HG02840 (cell line): ENCODE results near the gene GPR75.
"Not testable (repeated sequence)": the region's sequence is repeated elsewhere in the genome, so short reads cannot be mapped to it uniquely, and the experiment has no call there.

Experiments used
- ATAC-seq: cut with Tn5 transposase; IDR thresholded peaks from one replicate; pipeline ENCODE4 v1.9.1; 2021; ENCODE audit warnings: mild to moderate bottlenecking, moderate library complexity, moderate number of reproducible peaks; ENCODE audit not compliant: unreplicated experiment, low FRiP score

GPR75 gene

DNA sequence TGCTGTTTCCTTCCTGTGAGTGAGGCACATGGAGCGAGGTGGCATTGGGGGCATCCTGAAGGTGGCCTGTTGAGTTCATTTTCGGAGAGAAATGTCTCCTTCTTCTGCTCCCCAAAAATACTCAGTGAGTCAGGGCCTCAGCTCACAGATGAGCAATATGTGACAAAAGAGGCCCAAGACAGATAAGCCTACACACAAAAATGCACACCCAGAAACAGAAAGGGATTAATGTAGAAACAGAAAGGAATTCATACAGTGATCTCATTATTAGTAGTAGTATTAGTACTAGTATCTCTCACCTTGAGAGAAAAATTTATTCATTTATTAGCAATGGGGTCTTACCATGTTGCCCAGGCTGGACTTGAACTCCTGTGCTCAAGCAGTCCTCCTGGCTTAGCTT is 5.1 kb downstream of the GPR75 start:
- no peak for ATAC-seq

DNA sequence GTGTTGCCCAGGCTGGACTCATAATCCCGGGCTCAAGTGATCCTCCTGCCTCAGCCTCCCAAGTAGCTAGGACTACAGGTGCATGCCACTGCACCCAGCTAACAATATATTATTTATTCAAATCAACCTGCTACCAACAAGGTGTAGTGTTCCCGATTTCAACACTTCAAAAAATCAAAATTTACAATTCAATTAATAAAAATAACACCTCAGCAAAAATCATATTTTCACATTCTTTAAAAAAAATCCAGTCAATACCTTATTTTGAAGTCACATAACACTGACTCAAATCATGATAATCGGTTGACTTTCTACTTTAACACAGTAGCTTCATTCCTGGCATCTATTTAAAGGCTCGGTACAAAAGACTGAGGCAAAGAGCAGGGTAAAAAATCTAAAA is 7.2 kb downstream of the GPR75 start:
- no peak for ATAC-seq

DNA sequence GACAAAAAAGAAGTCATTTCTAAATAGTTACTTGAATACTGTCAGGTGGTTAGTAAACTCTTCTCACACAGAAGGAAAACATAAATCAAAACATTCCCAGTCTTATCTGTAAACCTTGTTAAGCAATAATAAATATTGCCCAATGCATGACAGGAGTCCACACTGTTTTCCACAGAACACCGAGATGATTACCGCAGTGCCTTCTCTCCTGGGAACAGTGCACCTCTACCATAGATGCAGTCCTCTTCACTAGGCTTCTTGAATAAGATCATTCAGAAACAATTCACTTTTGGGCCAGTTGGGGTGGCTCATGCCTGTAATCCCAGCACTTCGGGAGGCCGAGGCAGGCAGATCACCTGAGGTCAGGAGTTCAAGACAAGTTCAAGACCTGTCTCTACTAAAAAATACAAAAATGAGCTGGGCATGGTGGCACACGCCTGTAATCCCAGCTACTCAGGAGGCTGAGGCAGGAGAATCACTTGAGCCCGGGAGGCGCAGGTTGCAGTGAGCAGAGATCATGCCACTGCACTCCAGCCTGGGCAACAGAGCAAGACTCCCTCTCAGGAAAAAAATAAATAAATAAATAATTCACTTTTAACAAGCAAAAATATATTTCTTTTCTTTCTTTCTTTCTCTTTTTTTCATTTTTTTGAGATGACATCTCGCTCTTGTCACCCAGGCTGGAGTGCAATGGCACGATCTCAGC is 8.6 kb downstream of the GPR75 start:
- ATAC-seq = not testable (repeated sequence)

DNA sequence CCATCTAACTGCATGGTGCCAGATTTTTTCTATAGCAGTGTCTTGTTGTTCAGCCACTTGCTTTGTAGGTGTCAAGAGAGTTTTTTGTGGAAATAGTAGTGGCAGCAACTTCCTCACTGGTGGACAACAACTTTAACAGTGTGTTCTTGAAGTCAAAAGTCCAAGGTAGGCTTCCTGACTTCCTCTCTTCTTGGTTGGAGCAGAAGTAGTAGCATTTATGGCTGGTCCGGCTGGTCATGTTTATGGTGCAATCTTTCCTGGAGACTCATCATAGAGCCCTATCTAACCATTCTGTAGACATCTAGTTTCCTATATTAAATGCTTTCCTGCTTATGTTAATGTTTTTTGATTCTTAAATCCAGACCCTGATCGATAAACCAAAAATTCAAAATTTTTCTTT is 11.7 kb downstream of the GPR75 start:
- no peak for ATAC-seq

DNA sequence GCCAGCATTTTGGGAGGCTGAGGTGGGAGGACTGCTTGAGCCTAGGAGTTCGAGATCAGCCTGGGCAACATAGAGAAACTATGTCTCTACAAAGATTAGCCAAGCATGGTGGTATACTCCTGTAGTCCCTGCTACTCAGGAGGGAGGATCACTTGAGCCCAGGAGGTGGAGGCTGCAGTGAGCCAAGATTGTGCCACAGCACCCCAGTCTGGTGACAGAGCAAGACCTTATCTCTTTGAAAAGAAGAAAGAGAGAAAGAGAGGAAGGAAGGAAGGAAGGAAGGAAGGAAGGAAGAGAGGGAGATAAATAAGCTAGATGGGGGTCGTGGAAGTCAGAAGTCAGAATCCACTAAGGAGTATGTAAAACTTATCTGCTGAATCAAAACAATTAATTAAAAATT is 16.2 kb downstream of the GPR75 start:
- ATAC-seq = no peak

DNA sequence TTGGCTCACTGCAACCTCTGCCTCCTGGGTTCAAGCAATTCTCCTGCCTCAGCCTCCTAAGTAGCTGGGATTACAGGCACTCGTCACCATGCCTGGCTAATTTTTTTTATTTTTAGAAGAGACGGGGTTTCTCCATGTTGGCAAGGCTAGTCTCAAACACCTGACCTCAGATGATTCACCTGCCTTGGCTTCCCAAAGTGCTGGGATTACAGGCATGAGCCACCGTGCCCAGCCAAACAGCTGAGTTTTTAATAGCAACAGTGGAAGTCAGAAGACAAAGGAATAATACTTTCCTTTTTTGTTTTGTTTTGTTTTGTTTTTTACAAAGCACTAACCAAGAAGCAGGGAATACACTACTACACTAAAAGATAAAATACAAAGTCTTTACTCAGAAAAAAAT is 16.9 kb downstream of the GPR75 start:
- ATAC-seq = no peak

DNA sequence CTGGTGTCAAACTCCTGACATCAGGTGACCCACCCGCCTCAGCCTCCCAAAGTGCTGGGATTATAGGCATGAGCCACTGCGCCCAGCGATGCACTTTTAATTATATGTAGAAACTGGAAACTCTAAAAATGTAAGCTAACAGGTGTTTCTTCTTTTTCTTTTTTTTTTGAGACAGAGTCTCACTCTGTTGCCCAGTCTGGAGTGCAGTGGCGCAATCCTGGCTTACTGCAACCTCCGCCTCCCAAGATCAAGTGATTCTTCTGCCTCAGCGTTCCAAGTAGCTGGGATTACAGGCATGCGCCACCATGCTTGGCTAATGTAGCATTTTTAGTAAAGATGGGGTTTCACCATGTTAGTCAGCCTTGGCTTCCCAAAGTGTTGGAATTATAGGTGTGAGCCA is 18.1 kb downstream of the GPR75 start:
- ATAC-seq = not testable (repeated sequence)

DNA sequence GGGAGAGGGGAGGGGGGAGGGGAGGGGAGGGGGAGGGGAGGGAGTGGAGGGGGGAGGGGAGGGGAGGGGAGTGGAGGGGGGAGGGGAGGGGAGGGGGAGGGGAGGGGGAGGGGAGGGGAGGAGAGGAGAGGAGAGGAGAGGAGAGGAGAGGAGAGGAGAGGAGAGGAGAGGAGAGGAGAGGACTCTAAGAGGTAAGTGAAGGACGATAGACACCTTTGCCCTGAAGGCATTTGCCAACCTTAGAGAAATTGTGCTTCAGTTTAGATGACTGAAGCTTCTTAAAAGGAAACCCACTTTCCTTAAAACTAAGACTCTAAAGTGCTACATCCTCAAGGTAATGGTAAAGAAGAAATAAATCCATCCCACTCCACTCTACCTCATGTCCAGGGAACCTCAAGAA is 19.2 kb downstream of the GPR75 start:
- no peak for ATAC-seq

DNA sequence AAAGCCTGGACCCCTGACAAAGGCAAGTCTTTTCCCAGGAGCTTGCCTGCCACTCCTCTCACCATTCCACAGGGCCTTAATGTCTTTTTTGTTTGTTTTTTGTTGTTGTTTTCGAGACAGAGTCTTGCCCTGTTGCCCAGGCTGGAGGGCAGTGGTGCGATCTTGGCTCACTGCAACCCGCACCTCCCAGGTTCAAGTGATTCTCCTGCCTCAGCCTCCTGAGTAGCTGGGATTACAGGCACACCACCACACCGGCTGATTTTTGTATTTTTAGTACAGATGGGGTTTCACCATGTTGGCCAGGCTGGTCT is 29.8 kb downstream of the GPR75 start:
- ATAC-seq = not testable (repeated sequence)

DNA sequence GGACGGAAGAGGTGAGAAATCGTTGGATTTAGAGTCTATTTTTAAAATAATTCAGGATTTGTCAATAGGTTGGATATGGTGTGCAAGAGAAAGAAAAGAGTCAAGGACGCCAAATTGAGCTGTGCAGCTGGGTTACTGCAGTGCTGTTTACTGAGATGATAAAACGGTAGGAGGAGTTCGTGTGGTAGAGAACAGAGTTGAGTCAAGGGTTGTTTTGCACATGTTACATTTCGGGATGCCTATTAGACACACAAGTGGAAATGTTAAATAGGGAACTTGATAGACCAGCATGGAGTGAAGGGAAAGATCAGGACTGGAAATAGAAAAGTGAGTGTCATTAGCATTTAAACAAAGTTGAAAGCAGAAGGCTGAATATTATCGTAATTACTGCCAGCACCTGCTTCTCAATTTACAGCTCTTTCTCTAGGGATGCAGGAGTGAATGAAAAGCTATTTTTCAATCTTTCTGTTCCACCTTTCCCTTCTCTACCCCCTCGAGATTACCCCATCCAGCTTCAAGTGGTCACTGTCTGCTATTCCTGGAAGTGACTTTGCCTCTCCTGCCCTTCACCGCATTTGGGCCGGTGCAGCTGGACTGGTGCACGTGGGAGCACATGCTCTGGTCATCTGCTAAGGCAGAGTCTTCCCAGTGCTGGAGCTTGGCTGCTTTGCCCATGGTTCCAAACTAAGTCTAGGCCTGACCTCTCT is 30.3 kb downstream of the GPR75 start:
- ATAC-seq = no peak

DNA sequence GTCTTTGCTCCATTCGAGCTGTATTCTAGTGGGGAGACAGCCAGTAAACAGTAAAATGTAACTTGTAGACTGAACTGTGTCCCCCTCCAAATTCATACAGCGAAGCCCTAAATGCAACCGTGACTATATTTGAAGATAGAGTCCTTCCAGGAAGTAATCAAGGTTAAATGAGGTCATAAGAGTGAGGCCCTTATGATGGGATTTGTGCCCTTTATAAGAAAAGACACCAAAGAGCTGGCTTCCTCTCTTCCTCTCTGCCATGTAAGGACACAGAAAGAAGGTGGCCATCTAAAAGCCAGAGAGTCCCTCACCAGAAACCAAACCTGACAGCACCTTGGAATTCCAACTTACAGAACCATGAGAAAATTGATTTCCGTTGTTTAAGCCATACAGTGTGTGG is 31.4 kb downstream of the GPR75 start:
- no peak for ATAC-seq

DNA sequence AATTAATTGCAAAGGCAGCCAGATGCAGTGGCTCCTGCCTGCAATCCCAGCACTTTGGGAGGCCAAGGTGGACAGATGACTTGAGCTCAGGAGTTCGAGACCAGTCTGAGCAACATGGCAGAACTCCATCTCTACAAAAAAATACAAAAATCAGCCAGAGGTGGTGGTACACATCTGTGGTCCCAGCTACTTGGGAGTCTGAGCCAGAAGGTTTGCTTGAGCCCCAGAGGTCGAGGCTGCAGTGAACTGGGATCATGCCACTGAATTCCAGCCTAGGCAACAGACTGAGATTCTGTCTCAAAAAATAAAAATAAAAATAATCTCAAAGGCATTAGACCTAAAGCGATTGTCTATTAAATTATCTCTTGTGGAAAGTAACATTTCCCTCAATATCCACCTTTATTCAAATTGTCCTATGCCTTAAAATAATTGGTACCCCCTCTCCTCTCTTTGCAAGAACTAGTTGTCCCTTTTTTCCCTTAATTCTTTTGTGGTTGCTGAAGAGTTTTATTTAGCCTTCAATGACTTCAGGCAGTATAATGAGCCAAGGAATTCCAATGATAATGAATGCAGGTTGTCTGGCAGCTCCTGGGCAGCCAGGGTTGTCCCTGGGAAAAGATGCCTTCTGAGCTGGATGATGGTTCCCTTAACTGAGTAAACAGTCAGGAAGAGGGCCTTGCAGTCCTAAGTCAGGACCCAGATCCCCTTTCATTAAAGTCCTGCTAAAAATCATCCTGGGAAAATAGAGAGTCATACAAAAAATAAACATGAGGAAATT is 32.2 kb downstream of the GPR75 start:
- no peak for ATAC-seq

DNA sequence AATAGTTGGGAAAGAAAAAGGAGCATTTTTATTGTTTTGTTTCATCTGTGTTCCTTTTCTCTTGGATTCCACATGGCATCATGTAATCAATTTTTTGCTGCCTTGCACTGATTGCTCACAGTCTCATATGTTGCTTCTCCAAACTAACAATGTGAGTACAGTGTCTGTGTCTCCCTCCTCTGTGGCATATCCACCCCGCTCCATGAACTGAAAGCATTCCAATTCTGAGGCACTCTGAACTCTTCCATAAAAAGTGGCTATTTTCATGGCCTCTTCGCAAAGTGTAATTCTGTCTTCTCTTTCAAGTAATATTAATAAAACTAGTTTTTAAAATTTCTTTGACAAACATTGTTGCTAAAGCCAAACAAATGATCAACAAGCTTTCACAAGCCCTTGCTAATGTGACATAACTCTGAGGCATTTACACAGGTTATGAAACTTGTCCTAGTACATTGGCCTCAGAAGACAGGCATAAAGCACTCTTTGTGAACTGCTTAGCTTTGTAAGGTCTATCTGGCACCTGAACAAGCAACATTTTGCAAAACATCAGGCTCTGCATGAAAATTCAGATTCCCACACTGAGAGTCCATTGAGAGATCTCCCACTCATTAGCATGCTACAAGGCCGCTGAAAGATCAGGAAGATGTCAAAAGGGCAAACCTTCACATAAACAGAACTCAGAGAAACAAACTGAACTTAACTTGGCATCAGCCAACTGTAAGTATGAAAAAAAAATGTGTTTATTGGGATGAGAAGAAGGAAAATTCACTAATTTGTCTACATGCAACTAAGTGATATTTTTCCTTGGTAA is 33.0 kb downstream of the GPR75 start:
- no peak for ATAC-seq

DNA sequence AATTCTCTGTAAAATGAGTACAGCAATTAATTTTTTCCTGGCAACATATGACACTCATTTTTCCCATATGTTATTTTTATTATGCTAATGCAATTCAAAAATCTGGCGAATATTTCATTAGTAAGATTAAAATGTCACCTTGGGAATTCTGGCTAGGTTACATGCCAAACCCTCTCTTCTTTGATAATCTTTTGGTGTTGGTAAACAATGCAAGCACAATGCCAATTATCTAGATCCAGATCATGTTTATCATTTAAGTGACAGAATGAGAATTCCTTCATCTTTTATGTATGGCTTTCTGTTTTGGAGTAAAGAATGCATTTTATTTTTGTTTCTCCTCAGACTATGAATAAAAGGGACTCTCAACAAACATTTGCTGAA is 33.7 kb downstream of the GPR75 start:
- ATAC-seq = no peak

DNA sequence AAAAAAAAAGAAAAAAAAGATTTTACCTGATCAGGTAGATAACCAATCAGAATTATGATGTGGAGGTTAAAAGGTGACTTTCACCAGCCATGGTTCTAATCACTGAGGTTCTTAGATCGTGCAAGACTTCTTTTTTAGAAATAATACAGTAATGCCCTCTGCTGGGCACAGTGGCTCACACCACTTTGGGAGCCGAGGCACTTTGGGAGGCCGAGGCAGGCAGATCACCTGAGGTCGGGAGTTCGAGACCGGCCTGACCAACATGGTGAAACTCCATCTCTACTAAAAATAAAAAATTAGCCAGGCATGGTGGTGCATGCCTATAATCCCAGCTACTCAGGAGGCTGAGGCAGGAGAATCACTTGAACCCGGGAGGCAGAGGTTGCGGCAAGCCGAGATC is 36.1 kb downstream of the GPR75 start:
- ATAC-seq = not testable (repeated sequence)

DNA sequence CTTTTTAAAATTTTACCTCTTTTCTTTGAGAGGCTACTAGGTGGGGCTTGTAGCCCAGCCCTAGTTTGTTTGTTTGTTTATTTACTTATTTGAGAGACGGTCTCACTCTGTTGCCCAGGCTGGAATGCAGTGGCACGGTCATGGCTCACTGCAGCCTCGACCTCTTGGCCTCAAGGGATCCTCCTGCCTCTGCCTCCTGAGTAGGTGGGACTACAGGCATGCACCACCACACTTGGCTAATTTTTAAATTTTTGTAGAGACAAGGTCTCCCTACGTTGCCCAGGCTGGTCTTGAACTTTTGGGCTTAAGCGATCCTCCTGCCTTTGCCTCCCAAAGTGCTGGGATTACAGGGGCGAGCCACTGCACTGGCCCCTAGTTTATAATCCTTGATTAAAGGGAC is 38.0 kb downstream of the GPR75 start:
- no peak for ATAC-seq

DNA sequence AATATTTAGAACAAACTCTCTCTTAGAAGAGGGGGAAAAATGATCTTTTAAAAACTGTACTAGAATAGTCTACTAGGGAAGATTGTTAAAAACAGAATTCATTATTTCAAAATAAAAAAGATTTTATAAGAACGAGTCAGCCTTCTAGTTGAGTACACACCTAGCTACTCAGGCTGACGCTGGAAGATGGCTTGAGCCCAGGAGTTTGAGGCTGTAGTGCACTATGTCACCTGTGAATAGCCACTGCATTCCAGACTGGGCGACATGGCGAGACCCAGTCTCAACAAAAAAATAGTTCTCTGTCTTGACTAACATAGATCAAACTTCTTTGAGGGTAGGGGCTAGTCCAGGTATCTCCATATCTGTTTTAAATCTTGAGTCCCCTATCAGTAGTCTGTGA is 39.1 kb downstream of the GPR75 start:
- ATAC-seq = no peak

DNA sequence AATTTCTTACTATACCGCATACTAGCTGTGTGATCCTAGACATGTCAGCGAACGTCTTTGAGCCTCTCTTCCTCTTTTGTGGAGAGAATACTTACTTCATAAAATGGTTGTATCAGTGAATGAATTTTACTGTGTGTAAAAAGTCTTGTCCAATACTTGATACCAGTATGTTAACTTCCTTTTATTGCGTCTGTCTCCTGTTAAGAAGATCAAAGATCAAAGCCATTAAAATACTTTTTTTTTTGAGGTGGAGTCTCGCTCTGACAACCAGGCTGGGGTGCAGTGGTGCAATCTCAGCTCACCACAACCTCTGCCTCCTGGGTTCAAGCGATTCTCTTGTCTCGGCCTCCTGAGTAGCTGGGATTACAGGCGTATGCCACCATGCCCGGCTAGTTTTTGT is 39.7 kb downstream of the GPR75 start:
- ATAC-seq = no peak

DNA sequence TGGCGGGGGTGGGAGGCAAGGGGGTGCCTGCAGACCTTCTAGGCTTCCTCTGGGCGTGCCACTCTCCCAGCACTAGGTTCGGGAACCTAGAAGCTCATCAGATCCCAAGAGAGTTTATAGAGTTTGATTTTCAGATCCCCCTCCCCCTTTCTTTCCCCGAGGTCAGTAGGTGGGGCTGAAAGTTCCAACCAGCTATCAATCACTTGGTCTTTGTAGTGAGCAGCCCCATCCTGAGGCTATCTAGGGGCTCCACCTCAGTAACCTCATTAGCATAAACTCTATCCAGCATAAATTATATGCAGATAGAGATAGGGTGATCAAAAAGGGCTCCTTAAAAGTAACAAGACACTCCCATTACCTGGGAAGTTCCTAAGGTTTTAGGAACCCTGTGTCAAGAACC is 40.1 kb downstream of the GPR75 start:
- no peak for ATAC-seq

DNA sequence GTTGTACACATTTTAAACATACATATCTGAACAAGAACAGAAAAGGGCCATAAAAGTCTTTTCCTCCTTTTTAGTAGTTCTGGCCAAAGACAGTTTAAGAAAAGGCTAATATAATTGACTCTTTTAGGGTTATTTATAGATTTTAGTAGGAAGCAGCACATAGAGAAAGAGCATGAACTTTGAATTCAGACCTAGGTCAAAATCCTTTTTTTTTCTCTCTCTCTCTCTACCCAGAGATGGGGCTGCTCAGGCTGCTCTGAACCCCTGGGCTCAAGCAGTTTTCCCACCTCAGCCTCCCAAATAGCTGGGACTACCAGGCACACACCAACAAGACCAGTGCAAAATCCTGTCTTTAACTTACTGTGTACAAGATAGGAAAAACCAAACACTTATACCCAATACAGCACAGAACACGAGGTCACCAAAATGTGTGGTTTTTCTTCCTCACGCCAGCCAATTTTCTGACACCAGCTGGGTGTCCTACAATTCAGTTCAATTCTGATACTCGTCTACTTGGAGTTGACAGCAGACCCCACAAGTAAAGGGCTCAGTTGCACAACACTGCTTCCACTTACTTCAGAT is 40.8 kb downstream of the GPR75 start:
- ATAC-seq = no peak

DNA sequence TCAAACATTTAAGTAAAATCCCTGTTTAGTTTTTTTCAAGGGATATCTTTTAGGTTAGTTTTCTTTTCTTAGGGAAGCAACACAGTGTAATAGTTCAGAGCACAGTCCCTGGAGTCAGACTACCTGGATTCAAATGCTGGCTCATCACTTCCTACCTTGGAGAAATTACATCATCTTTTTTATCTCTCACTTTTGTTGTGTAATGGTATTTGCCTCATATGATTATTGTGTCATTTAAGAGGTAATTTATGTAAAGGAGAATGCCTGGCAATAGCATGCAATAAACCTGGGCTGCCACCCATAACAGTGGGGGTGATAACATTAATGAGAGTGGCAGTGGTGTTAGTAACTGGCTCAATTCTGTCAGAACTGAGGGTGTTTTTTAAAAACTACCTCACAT is 46.6 kb downstream of the GPR75 start:
- no peak for ATAC-seq
